HG03565 (cell line): ENCODE measurements around the gene NFE2L1.

ENCODE experiments used
- ATAC-seq: cut with Tn5 transposase; IDR thresholded peaks from one replicate; pipeline ENCODE4 v1.9.1; 2021; ENCODE audit warnings: mild to moderate bottlenecking, moderate library complexity; ENCODE audit not compliant: unreplicated experiment

The NFE2L1 gene

GRCh38 chr17:48104440-48104839 is 56.3 kb downstream of the NFE2L1 start:
- ATAC-seq: no peak

GRCh38 chr17:48106802-48107136 is 58.6 kb downstream of the NFE2L1 start:
- no peak for ATAC-seq

GRCh38 chr17:48107137-48108055 is 59.2 kb downstream of the NFE2L1 start, which contains the start of gene SNX11:
Gene SNX11, plus strand, starts transcription at chr17:48107766. Its CDS starts 4,278 bp downstream, at chr17:48112044.
- ATAC-seq: peak; percentile 54

GRCh38 chr17:48110761-48111160 is 62.6 kb downstream of the NFE2L1 start:
- ATAC-seq: no peak
